Epithelial cell of proximal tubule (primary cell): ENCODE data around the gene AURKA. TPM values are rescaled to one million over a fixed set of nuclear protein-coding genes. Genes with fewer than 3 reads are reported as not detected.
"Not testable (repeated sequence)": the region's sequence is repeated elsewhere in the genome, so short reads cannot be mapped to it uniquely, and the experiment has no call there.

Experiments used
- DNase-seq: peaks from one replicate; pipeline ENCODE4 v3.0.0-alpha.2; 2011; ENCODE audit warnings: low read depth
- H3K4me3 ChIP-seq: 2 replicates; pipeline ENCODE4 v1.5.1; 2011; ENCODE audit warnings: low read depth, mild to moderate bottlenecking, low read length
- total RNA-seq: library from RNA; depleted of rRNA; stranded (reverse); fragments of >200 nt; gene quantifications from 2 replicates; pipeline ENCODE4 v1.2.3, GENCODE V29; 2015
- TF ChIP-seq, protein P1 (sequence below): conservative IDR thresholded peaks from 2 replicates; pipeline ENCODE4 v1.5.1; 2012; ENCODE audit warnings: low read depth, mild to moderate bottlenecking, low read length

AURKA gene
- total RNA-seq, 1 donor from 2014 or later: 83.9 TPM

DNA sequence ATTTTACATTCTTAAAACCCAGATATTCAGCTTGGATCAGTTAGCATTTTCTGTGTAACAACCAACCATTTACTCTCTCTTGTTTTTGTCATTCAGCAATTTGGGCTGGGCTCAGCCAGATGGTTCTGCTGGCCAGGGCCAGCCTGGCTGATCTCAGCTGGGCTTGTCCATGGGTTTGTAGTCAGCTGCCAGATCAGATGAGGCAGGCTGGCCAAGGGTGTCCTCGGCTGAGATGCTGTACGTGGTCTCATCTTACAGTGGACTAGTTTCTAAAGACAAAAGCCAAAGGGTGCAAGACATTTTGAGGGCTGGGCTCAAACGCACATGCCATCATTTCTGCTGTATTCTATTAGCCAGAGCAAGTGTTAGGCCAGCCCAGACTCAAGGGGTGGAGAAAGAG, 49.2 kb downstream of the AURKA start:
- H3K4me3 ChIP-seq: no peak overlapping the region
- TF ChIP-seq, protein P1, sequence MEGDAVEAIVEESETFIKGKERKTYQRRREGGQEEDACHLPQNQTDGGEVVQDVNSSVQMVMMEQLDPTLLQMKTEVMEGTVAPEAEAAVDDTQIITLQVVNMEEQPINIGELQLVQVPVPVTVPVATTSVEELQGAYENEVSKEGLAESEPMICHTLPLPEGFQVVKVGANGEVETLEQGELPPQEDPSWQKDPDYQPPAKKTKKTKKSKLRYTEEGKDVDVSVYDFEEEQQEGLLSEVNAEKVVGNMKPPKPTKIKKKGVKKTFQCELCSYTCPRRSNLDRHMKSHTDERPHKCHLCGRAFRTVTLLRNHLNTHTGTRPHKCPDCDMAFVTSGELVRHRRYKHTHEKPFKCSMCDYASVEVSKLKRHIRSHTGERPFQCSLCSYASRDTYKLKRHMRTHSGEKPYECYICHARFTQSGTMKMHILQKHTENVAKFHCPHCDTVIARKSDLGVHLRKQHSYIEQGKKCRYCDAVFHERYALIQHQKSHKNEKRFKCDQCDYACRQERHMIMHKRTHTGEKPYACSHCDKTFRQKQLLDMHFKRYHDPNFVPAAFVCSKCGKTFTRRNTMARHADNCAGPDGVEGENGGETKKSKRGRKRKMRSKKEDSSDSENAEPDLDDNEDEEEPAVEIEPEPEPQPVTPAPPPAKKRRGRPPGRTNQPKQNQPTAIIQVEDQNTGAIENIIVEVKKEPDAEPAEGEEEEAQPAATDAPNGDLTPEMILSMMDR: no peak
- no peak for DNase-seq

DNA sequence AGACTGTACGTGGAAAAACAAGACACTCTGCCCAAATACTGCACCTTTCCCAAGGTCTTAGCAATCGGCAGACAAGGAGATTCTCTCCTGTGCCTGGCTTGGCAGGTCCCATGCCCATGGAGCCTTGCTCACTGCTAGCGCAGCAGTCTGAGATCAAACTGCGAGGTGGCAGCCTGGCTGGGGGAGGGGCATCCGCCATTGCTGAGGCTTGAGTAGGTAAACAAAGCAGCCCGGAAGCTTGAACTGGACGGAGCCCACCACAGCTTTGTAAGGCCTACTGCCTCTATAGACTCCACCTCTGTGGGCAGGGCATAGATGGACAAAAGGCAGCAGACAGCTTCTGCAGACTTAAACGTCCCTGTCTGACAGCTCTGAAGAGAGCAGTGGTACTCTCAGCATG, 55.3 kb downstream of the AURKA start:
- not testable (repeated sequence) for H3K4me3 ChIP-seq, DNase-seq

DNA sequence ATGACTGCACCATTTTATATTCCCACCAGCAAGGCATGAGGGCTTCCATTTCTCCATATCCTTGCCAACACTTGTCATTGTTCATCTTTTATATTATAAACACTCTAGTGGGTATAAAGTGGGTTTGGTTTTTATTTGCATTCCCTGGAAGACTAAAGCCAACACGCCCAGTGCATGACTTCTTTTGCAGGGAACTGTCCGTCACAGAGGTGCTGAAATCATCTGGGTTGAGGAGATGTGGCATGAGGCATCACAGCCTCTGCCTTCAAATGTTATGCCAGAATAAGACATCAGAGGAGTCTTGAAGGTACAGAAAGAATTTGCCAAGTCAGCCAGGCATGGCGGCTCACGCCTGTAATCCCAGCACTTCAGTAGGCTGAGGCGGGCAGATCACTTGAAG, 63.2 kb downstream of the AURKA start:
- TF ChIP-seq, protein P1: no peak
- DNase-seq: no peak
- no peak overlapping the region for H3K4me3 ChIP-seq

- no peak for DNase-seq
- TF ChIP-seq, protein P1: no peak
- H3K4me3 ChIP-seq: no peak overlapping the region
These were observed 67.2 kb downstream of the AURKA start for GRCh38 chr20:56324806-56325205.

GRCh38 chr20:56323656-56324055, 68.4 kb downstream of the AURKA start:
- TF ChIP-seq, protein P1: no peak
- no peak for DNase-seq
- no peak overlapping the region for H3K4me3 ChIP-seq

DNA sequence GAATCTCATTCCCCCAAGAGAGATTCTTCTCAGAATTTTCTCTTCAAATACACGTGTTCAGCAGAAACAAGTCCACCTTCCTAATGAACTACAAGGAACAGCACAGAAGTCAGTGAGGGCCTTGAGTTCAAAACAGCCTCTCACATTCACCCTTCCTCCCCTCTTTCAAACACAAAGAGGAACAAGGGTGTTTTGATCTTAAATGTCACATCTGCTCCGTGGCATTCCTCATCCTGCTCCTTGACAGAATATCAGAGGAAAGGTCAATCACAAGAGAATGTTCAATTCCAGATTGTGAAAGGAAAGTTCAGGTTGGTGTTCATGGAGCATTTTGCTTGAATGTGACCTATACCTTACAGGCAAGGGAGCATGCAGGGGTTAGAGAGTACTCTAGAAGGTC, 68.8 kb downstream of the AURKA start:
- TF ChIP-seq, protein P1: no peak
- no peak overlapping the region for H3K4me3 ChIP-seq
- DNase-seq: no peak

- H3K4me3 ChIP-seq: no peak overlapping the region
- TF ChIP-seq, protein P1: no peak
- DNase-seq: no peak
These were observed 69.3 kb downstream of the AURKA start for GRCh38 chr20:56322681-56323080.

Other genes with a start within 250 kb of the AURKA start
- not detected in 2 replicates for gene MC3R, start 143.5 kb downstream of the AURKA start, total RNA-seq
- gene FAM210B, start 33.2 kb downstream of the AURKA start, total RNA-seq: 27.1 and 27.2 TPM in 2 replicates
- gene CSTF1, start 430 bp upstream of the AURKA start, total RNA-seq: 21.6 and 39.4 TPM in 2 replicates
- under 0.01 and 0.14 TPM in 2 replicates for gene CASS4, start 20.0 kb upstream of the AURKA start, total RNA-seq
- 50.0 and 58.5 TPM in 2 replicates for gene RTF2, start 76.4 kb upstream of the AURKA start, total RNA-seq
- gene FAM209A, start 132.5 kb upstream of the AURKA start, total RNA-seq: not detected in 2 replicates
- gene FAM209B, start 141.0 kb upstream of the AURKA start, total RNA-seq: not detected in 2 replicates
- gene TFAP2C, start 237.1 kb upstream of the AURKA start, total RNA-seq: 0.23 and 0.94 TPM in 2 replicates